GM12874 (cell line): ENCODE data around the gene FAM210A.

Experiments used
- CTCF ChIP-seq: IDR thresholded peaks from 2 replicates; pipeline ENCODE4 v1.5.1; 2011; ENCODE audit warnings: low read depth, mild to moderate bottlenecking, control low read depth, low read length, moderate library complexity; ENCODE audit not compliant: insufficient read depth

Gene FAM210A

GRCh38 chr18:13700153-13700552 is 26.2 kb downstream of the FAM210A start:
- TF ChIP-seq CTCF, result no peak

- no peak for TF ChIP-seq CTCF
These were observed 29.4 kb downstream of the FAM210A start for GRCh38 chr18:13696961-13697360.

- TF ChIP-seq CTCF, result no peak
These were observed 37.9 kb downstream of the FAM210A start for GRCh38 chr18:13688191-13689136.

GRCh38 chr18:13684546-13684945 is 41.8 kb downstream of the FAM210A start:
- TF ChIP-seq CTCF, result no peak

- no peak for TF ChIP-seq CTCF
These were observed 44.7 kb downstream of the FAM210A start for GRCh38 chr18:13681701-13682100.

GRCh38 chr18:13680612-13681011 is 45.7 kb downstream of the FAM210A start:
- TF ChIP-seq CTCF, result peak; percentile 46; the same call in 1 of the 2 replicates

GRCh38 chr18:13676471-13676870 is 49.9 kb downstream of the FAM210A start:
- TF ChIP-seq CTCF, result no peak
